H9 (cell line): ENCODE data around the gene KRT77. TPM values are rescaled to one million over a fixed set of nuclear protein-coding genes. Genes with fewer than 3 reads are reported as not detected.

ENCODE experiments used
- DNase-seq: peaks from one replicate; pipeline ENCODE4 v3.0.0-alpha.2; 2017
- H2AFZ ChIP-seq: one replicate; pipeline ENCODE4 v1.6.1; 2013; ENCODE audit warnings: mild to moderate bottlenecking, low read length, control low read depth, moderate library complexity
- H2AK5ac ChIP-seq: 2 replicates; pipeline ENCODE4 v1.6.1; 2013; ENCODE audit warnings: low read length, control low read depth, mixed read lengths; ENCODE audit not compliant: insufficient read length
- H2BK120ac ChIP-seq: one replicate; pipeline ENCODE4 v1.6.1; 2013; ENCODE audit warnings: low read depth, mild to moderate bottlenecking, low read length, control low read depth, inconsistent platforms; ENCODE audit not compliant: poor library complexity, severe bottlenecking
- H2BK12ac ChIP-seq: 2 replicates; pipeline ENCODE4 v1.6.1; 2013; ENCODE audit warnings: low read length, control low read depth, mixed read lengths, low read depth; ENCODE audit not compliant: insufficient read length
- H2BK15ac ChIP-seq: 2 replicates; pipeline ENCODE4 v1.6.1; 2013; ENCODE audit warnings: low read depth, low read length, control low read depth
- H2BK20ac ChIP-seq: one replicate; pipeline ENCODE4 v1.6.1; 2013; ENCODE audit warnings: low read depth, mild to moderate bottlenecking, low read length, control low read depth, inconsistent platforms; ENCODE audit not compliant: poor library complexity, severe bottlenecking
- H2BK5ac ChIP-seq: 2 replicates; pipeline ENCODE4 v1.6.1; 2013; ENCODE audit warnings: low read length, control low read depth, mixed read lengths; ENCODE audit not compliant: insufficient read length
- H3K14ac ChIP-seq: 2 replicates; pipeline ENCODE4 v1.6.1; 2013; ENCODE audit warnings: low read length, control low read depth; ENCODE audit not compliant: insufficient read depth
- H3K18ac ChIP-seq: 2 replicates; pipeline ENCODE4 v1.6.1; 2013; ENCODE audit warnings: low read depth, mild to moderate bottlenecking, mixed read lengths, low read length, control low read depth; ENCODE audit not compliant: insufficient read length
- H3K23ac ChIP-seq: 2 replicates; pipeline ENCODE4 v1.6.1; 2013; ENCODE audit warnings: low read length, control low read depth, mixed read lengths, low read depth; ENCODE audit not compliant: insufficient read length
- H3K23me2 ChIP-seq: 2 replicates; pipeline ENCODE4 v1.6.1; 2013; ENCODE audit warnings: low read depth, mild to moderate bottlenecking, mixed read lengths, low read length, control low read depth; ENCODE audit not compliant: insufficient read length, poor library complexity, severe bottlenecking
- H3K27ac ChIP-seq: 2 replicates; pipeline ENCODE4 v1.5.1; 2013; ENCODE audit warnings: low read length, control low read depth, mixed read lengths, low read depth; ENCODE audit not compliant: insufficient read length
- H3K27me3 ChIP-seq: 2 replicates; pipeline ENCODE4 v1.6.1; 2013; ENCODE audit warnings: low read length, control low read depth, inconsistent platforms; ENCODE audit not compliant: insufficient read depth
- H3K4ac ChIP-seq: 2 replicates; pipeline ENCODE4 v1.6.1; 2013; ENCODE audit warnings: low read depth, mild to moderate bottlenecking, control low read depth, inconsistent platforms, low read length, moderate library complexity
- H3K4me1 ChIP-seq: 2 replicates; pipeline ENCODE4 v1.6.1; 2013; ENCODE audit warnings: low read length, control low read depth, inconsistent platforms; ENCODE audit not compliant: insufficient read depth
- H3K4me2 ChIP-seq: 2 replicates; pipeline ENCODE4 v1.6.1; 2013; ENCODE audit warnings: low read length, control low read depth, mixed read lengths; ENCODE audit not compliant: insufficient read length, insufficient read depth
- H3K56ac ChIP-seq: 2 replicates; pipeline ENCODE4 v1.6.1; 2013; ENCODE audit warnings: low read depth, mild to moderate bottlenecking, mixed read lengths, low read length, control low read depth; ENCODE audit not compliant: insufficient read length
- H3K79me1 ChIP-seq: 2 replicates; pipeline ENCODE4 v1.6.1; 2013; ENCODE audit warnings: low read depth, mild to moderate bottlenecking, moderate library complexity, low read length, control low read depth, inconsistent platforms; ENCODE audit not compliant: insufficient read depth, poor library complexity, severe bottlenecking
- H3K79me2 ChIP-seq: 2 replicates; pipeline ENCODE4 v1.6.1; 2013; ENCODE audit warnings: low read length, control low read depth, inconsistent platforms; ENCODE audit not compliant: insufficient read depth
- H3K9ac ChIP-seq: 2 replicates; pipeline ENCODE4 v1.6.1; 2013; ENCODE audit warnings: low read length, control low read depth, mixed read lengths; ENCODE audit not compliant: insufficient read length; ENCODE audit errors: extremely low read depth
- H3K9me3 ChIP-seq: one replicate; pipeline ENCODE4 v1.6.1; 2013; ENCODE audit warnings: low read depth, low read length, inconsistent platforms; ENCODE audit not compliant: control insufficient read depth
- H3T11ph ChIP-seq: one replicate; pipeline ENCODE4 v1.6.1; 2013; ENCODE audit warnings: mild to moderate bottlenecking, low read length, control low read depth, inconsistent platforms
- H4K20me1 ChIP-seq: one replicate; pipeline ENCODE4 v1.6.1; 2013; ENCODE audit not compliant: control insufficient read depth, insufficient read length, insufficient read depth
- H4K5ac ChIP-seq: 2 replicates; pipeline ENCODE4 v1.6.1; 2013; ENCODE audit warnings: low read depth, mild to moderate bottlenecking, mixed read lengths, low read length, control low read depth; ENCODE audit not compliant: insufficient read length
- H4K8ac ChIP-seq: replicated peaks from 2 replicates; pipeline ENCODE4 v1.6.1; 2013; ENCODE audit warnings: low read length, control low read depth, mixed read lengths, low read depth; ENCODE audit not compliant: insufficient read length
- H4K91ac ChIP-seq: 2 replicates; pipeline ENCODE4 v1.6.1; 2013; ENCODE audit warnings: low read depth, mild to moderate bottlenecking, moderate library complexity, mixed read lengths, low read length, control low read depth; ENCODE audit not compliant: insufficient read length
- H3K27ac Mint-ChIP-seq, 3 experiments: 2 replicates in 2 of 3; 3 replicates in 1 of 3; pipeline ENCODE4 v1.8.0; 2020 to 2021; ENCODE audit warnings: mixed read lengths in 3 of 3, mild to moderate bottlenecking in 1 of 3, moderate library complexity in 1 of 3
- H3K27me3 Mint-ChIP-seq: 2 replicates; pipeline ENCODE4 v1.8.0; 2021; ENCODE audit warnings: low read depth, mild to moderate bottlenecking, moderate library complexity, mixed read lengths
- H3K36me3 Mint-ChIP-seq, 3 experiments: 2 replicates in 2 of 3; 3 replicates in 1 of 3; pipeline ENCODE4 v1.8.0; 2020 to 2021; ENCODE audit warnings: low read depth in 3 of 3, mixed read lengths in 3 of 3; ENCODE audit not compliant: insufficient read depth in 1 of 3
- H3K4me1 Mint-ChIP-seq, 2 experiments: 2 replicates each; pipeline ENCODE4 v1.8.0; 2020; ENCODE audit warnings: mixed read lengths in 2 of 2
- H3K4me3 Mint-ChIP-seq, 2 experiments: 2 replicates in 1 of 2; 3 replicates in 1 of 2; pipeline ENCODE4 v1.8.0; 2020 to 2021; ENCODE audit warnings: mild to moderate bottlenecking in 2 of 2, mixed read lengths in 2 of 2, moderate library complexity in 1 of 2
- H3K9me3 Mint-ChIP-seq, 2 experiments: 2 replicates in 1 of 2; 3 replicates in 1 of 2; pipeline ENCODE4 v1.8.0; 2020; ENCODE audit warnings: mild to moderate bottlenecking in 2 of 2, mixed read lengths in 2 of 2, moderate library complexity in 1 of 2
- WGBS: extraction: QIAGEN DNeasy Blood & Tissue Kit; methylation state at CpG from one replicate; pipeline ENCODE4 v1.1.7; 2013; ENCODE audit warnings: missing lambda C conversion rate, low lambda C conversion rate, mixed read lengths; ENCODE audit not compliant: insufficient read length; ENCODE audit errors: extremely low coverage; 5-methylcytosine and 5-hydroxymethylcytosine counted together
- total RNA-seq: library from RNA; stranded (reverse); gene quantifications from 2 replicates; pipeline ENCODE4 v1.2.1, GENCODE V29; 2021
- TF ChIP-seq, protein P1 (sequence below): fragments of 200-600 bp; sonication (generic); conservative IDR thresholded peaks from 3 replicates; pipeline ENCODE4 v1.8.0; 2021; ENCODE audit warnings: antibody characterized with exemption, mild to moderate bottlenecking

Gene KRT77
- total RNA-seq, 1 experiment from 2014 or later = not detected

DNA sequence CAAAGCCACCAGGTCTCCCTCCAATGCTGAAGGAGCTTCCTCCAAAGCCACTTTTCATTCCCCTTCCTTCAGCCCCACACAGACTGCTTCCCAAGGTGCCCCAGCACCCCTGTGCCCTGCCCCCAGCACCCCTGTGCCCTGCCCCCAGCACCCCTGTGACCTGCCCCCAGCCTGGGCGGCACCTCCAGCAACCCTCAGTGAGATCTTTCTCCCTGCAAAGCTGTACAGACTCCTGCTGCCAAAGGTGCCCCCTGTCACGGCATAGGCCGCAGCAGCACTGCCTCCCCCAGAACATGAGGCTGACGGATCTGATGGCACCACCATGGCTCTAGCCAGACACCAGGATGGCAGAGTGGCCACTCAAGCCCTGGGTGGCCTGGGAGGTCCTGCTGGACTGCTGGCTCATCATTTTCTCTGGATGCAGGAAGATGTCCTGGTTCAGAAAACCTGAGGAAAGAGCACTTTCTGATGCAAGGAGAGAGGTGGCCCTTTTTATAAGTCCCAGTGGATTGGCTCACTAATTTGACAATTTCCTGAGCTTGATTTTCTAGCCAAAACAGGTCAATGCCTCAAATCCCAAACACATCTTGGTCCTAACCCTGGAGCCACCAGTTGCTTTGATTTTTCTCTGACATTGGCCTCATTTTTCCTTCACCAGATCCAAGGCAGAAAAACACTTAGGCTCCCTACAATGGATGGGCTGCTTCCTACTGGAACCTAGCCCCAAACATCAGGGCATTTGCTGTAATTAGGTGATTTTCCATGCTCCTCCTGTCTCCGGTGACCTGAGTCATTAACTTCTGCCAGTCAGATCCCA, 32.7 kb upstream of the KRT77 start:
- Mint-ChIP-seq H3K4me3 (no peak overlapping the region), H3K27me3 (peaks cover 64% of the 10 kb centered on the region), H3K9me3 (peaks cover 0 to 9% of the 10 kb centered on the region in 2 experiments; a peak in 3 of 5 replicates), H3K36me3 (no peaks in the 10 kb centered on the region), H3K27ac (no peak overlapping the region; a peak in 1 of 7 replicates), H3K4me1 (no peaks in the 10 kb centered on the region)
- no peak overlapping the region for H2BK5ac ChIP-seq
- no peak overlapping the region for H4K8ac ChIP-seq
- H3K9ac ChIP-seq = no peak overlapping the region
- H3K23me2 ChIP-seq = no peaks in the 10 kb centered on the region
- no peak overlapping the region for H3K18ac ChIP-seq
- no peaks in the 10 kb centered on the region for H3K9me3 ChIP-seq
- no peak overlapping the region for H3K4ac ChIP-seq
- TF ChIP-seq, protein P1, sequence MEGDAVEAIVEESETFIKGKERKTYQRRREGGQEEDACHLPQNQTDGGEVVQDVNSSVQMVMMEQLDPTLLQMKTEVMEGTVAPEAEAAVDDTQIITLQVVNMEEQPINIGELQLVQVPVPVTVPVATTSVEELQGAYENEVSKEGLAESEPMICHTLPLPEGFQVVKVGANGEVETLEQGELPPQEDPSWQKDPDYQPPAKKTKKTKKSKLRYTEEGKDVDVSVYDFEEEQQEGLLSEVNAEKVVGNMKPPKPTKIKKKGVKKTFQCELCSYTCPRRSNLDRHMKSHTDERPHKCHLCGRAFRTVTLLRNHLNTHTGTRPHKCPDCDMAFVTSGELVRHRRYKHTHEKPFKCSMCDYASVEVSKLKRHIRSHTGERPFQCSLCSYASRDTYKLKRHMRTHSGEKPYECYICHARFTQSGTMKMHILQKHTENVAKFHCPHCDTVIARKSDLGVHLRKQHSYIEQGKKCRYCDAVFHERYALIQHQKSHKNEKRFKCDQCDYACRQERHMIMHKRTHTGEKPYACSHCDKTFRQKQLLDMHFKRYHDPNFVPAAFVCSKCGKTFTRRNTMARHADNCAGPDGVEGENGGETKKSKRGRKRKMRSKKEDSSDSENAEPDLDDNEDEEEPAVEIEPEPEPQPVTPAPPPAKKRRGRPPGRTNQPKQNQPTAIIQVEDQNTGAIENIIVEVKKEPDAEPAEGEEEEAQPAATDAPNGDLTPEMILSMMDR = no peak
- no peak overlapping the region for H3T11ph ChIP-seq
- WGBS = no CpG with 5 or more reads among the region's 5 CpGs
- no peak overlapping the region for H3K27ac ChIP-seq
- H2BK15ac ChIP-seq = no peak overlapping the region
- H3K14ac ChIP-seq = no peak overlapping the region
- H2BK20ac ChIP-seq = no peak overlapping the region
- H2BK12ac ChIP-seq = no peak overlapping the region
- no peak overlapping the region for H2AK5ac ChIP-seq
- H4K91ac ChIP-seq = no peak overlapping the region
- no peaks in the 10 kb centered on the region for H3K4me1 ChIP-seq
- H3K27me3 ChIP-seq = no peaks in the 10 kb centered on the region; the same call in 1 of the 2 replicates
- H2AFZ ChIP-seq = no peak overlapping the region
- no peaks in the 10 kb centered on the region for H4K20me1 ChIP-seq
- H3K79me1 ChIP-seq = no peaks in the 10 kb centered on the region
- no peak overlapping the region for H3K23ac ChIP-seq
- H3K4me2 ChIP-seq = no peak overlapping the region
- no peak overlapping the region for H2BK120ac ChIP-seq
- H4K5ac ChIP-seq = no peak overlapping the region
- H3K56ac ChIP-seq = no peak overlapping the region
- DNase-seq = no peak
- no peaks in the 10 kb centered on the region for H3K79me2 ChIP-seq
